Calu3 (cell line): Measurements from ENCODE around the gene PEPD. TPM values are rescaled to one million over a fixed set of nuclear protein-coding genes. Genes with fewer than 3 reads are reported as not detected.

ENCODE experiments used
- BruUV-seq: library from RNA; stranded (reverse); fragments of 400-500 nt; replicated peaks from 2 replicates; lab custom pipeline; 2021; lab: Mats Ljungman, UMichigan
- CTCF ChIA-PET: fragments of 300-600 bp; sonication (Branson Sonifier 250); formaldehyde crosslinking; loops from one replicate; lab custom pipeline; 2022; ENCODE audit warnings: antibody characterized with exemption; lab: Charles Lee
- DNase-seq: peaks from one replicate; pipeline ENCODE4 v3.0.0; 2022
- H3K27ac Mint-ChIP-seq: one replicate; pipeline ENCODE4 v1.8.0; 2022; ENCODE audit warnings: mixed read lengths; ENCODE audit not compliant: unreplicated experiment
- H3K27me3 Mint-ChIP-seq: one replicate; pipeline ENCODE4 v1.8.0; 2022; ENCODE audit warnings: mixed read lengths; ENCODE audit not compliant: unreplicated experiment
- H3K36me3 Mint-ChIP-seq: one replicate; pipeline ENCODE4 v1.8.0; 2022; ENCODE audit warnings: mild to moderate bottlenecking, moderate library complexity, mixed read lengths; ENCODE audit not compliant: insufficient read depth, unreplicated experiment
- H3K4me1 Mint-ChIP-seq: one replicate; pipeline ENCODE4 v1.8.0; 2022; ENCODE audit warnings: mild to moderate bottlenecking, low read depth, mixed read lengths; ENCODE audit not compliant: unreplicated experiment
- H3K4me3 Mint-ChIP-seq: one replicate; pipeline ENCODE4 v1.8.0; 2022; ENCODE audit warnings: mild to moderate bottlenecking, low read depth, moderate library complexity, mixed read lengths; ENCODE audit not compliant: unreplicated experiment
- H3K9me3 Mint-ChIP-seq: one replicate; pipeline ENCODE4 v1.8.0; 2022; ENCODE audit warnings: low read depth, mixed read lengths; ENCODE audit not compliant: unreplicated experiment
- intact Hi-C: fragments of 100-400 bp; cut with micrococcal nuclease; formaldehyde crosslinking; loops from one replicate; pipeline ENCODE4 v1.10.0; 2022; ENCODE audit not compliant: unreplicated experiment
- total RNA-seq: library from RNA; stranded (reverse); gene quantifications from 2 replicates; pipeline ENCODE4 v1.2.3, GENCODE V29; 2022
- TF ChIP-seq, protein P1 (sequence below): fragments of 200-600 bp; IDR thresholded peaks from one replicate; pipeline ENCODE4 v1.8.0; 2022; ENCODE audit warnings: antibody characterized with exemption; ENCODE audit not compliant: unreplicated experiment

PEPD gene
- total RNA-seq, 1 experiment from 2014 or later, result 65.5 TPM

- no peak for DNase-seq
- Mint-ChIP-seq H3K4me3 (no peak overlapping the region), H3K27ac (no peak overlapping the region), H3K27me3 (peaks cover 99% of the 10 kb centered on the region), H3K36me3 (no peaks in the 10 kb centered on the region), H3K4me1 (no peaks in the 10 kb centered on the region), H3K9me3 (no peaks in the 10 kb centered on the region)
- intact Hi-C loops, result no loop called here
- TF ChIP-seq, protein P1, sequence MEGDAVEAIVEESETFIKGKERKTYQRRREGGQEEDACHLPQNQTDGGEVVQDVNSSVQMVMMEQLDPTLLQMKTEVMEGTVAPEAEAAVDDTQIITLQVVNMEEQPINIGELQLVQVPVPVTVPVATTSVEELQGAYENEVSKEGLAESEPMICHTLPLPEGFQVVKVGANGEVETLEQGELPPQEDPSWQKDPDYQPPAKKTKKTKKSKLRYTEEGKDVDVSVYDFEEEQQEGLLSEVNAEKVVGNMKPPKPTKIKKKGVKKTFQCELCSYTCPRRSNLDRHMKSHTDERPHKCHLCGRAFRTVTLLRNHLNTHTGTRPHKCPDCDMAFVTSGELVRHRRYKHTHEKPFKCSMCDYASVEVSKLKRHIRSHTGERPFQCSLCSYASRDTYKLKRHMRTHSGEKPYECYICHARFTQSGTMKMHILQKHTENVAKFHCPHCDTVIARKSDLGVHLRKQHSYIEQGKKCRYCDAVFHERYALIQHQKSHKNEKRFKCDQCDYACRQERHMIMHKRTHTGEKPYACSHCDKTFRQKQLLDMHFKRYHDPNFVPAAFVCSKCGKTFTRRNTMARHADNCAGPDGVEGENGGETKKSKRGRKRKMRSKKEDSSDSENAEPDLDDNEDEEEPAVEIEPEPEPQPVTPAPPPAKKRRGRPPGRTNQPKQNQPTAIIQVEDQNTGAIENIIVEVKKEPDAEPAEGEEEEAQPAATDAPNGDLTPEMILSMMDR, result no peak
- CTCF ChIA-PET, result no interaction called here
- no TSS peak for BruUV-seq
Observed at GRCh38 chr19:33343301-33343700, 178.3 kb downstream of the PEPD start.

GRCh38 chr19:33340991-33341390, 180.6 kb downstream of the PEPD start:
- H3K27me3 Mint-ChIP-seq, result peaks cover 91% of the 10 kb centered on the region
- H3K9me3 Mint-ChIP-seq, result no peaks in the 10 kb centered on the region
- H3K4me3 Mint-ChIP-seq, result no peak overlapping the region
- no peak for DNase-seq
- H3K27ac Mint-ChIP-seq, result no peak overlapping the region
- H3K4me1 Mint-ChIP-seq, result no peaks in the 10 kb centered on the region
- BruUV-seq, result no TSS peak
- TF ChIP-seq, protein P1, result no peak
- CTCF ChIA-PET, result interaction anchor here (0.6 kb wide), 2 partner anchors 8 to 1320 kb away, joined by 4 to 5 read pairs; no protein-coding TSS in a partner anchor
- H3K36me3 Mint-ChIP-seq, result no peaks in the 10 kb centered on the region
- intact Hi-C loops, result no loop called here

- Mint-ChIP-seq H3K36me3 (no peaks in the 10 kb centered on the region), H3K9me3 (no peaks in the 10 kb centered on the region), H3K4me1 (no peaks in the 10 kb centered on the region), H3K27ac (no peak overlapping the region), H3K27me3 (peaks cover 74% of the 10 kb centered on the region), H3K4me3 (no peak overlapping the region)
- BruUV-seq, result no TSS peak
- no peak for DNase-seq
- intact Hi-C loops, result no loop called here
- CTCF ChIA-PET, result no interaction called here
- TF ChIP-seq, protein P1, result no peak
Observed at GRCh38 chr19:33339016-33339984, 182.3 kb downstream of the PEPD start.

Other genes starting within 250 kb of the PEPD start
- 1.2 and 1.8 TPM in 2 replicates for gene CEBPA, start 219.3 kb downstream of the PEPD start, total RNA-seq
- gene CEBPG, start 148.1 kb downstream of the PEPD start, total RNA-seq, result 38.3 and 39.5 TPM in 2 replicates
- gene CHST8, start 100.2 kb upstream of the PEPD start, total RNA-seq, result not detected in 2 replicates